Fibroblast of lung (primary cell): Measurements from ENCODE around the gene DMGDH.

Source experiments
- CTCF ChIP-seq, 2 donors: IDR thresholded peaks in 1 of 2; conservative IDR thresholded peaks in 1 of 2; 1 replicate in 1 of 2; 2 replicates in 1 of 2; pipeline ENCODE4 v1.5.1; 2011 to 2012; ENCODE audit warnings: low read length in 2 of 2, control low read depth in 1 of 2, inconsistent platforms in 1 of 2, low read depth in 1 of 2, mild to moderate bottlenecking in 1 of 2
- EZH2 ChIP-seq: IDR thresholded peaks from 2 replicates; pipeline ENCODE4 v1.5.1; 2012; ENCODE audit warnings: low read length, control low read depth, mild to moderate bottlenecking; ENCODE audit errors: missing control alignments

- TF ChIP-seq CTCF (conservative IDR thresholded peaks at IDR 0.05 in 1 of 2, IDR thresholded peaks at IDR 0.05 in 1 of 2; ENCODE audit: low read depth in 1 of 2, low read length in 2 of 2) = no peak
- no peak for TF ChIP-seq EZH2
These were observed 95.5 kb downstream of the DMGDH start for GRCh38 chr5:78974011-78974410.
